CD4-positive, alpha-beta T cell treated with Interleukin-4 for 4 hours (primary cell): ENCODE data around the gene ID1.
"Not testable (repeated sequence)": the region's sequence is repeated elsewhere in the genome, so short reads cannot be mapped to it uniquely, and the experiment has no call there.

Source experiments
- DNase-seq: peaks from one replicate; pipeline ENCODE4 v3.0.0-alpha.2; 2020

ID1 gene

GRCh38 chr20:31573555-31574321 is 31.4 kb upstream of the ID1 start:
- no peak for DNase-seq

- DNase-seq, result not testable (repeated sequence)
These were observed 30.1 kb upstream of the ID1 start for GRCh38 chr20:31574986-31575385.

GRCh38 chr20:31576751-31577150 is 28.3 kb upstream of the ID1 start:
- no peak for DNase-seq

DNA sequence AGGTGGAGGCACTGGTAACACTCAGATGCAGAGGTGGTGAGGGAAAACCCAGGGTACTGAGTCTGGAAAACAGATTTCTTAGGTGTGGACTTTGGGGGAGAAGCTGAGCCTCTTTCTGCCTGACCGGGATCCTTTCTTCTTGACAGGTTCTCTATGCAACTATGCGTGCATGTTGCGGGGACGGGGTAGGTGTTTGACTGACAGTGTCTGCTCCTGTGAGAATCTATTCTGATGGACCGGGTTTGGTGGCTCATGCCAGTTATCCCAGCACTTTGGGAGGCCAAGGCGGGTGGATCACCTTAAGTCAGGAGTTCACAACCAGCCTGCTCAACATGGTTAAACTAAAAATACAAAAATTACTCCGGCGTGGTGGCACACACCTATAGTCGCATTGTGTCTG is 27.9 kb upstream of the ID1 start:
- DNase-seq, result no peak

DNA sequence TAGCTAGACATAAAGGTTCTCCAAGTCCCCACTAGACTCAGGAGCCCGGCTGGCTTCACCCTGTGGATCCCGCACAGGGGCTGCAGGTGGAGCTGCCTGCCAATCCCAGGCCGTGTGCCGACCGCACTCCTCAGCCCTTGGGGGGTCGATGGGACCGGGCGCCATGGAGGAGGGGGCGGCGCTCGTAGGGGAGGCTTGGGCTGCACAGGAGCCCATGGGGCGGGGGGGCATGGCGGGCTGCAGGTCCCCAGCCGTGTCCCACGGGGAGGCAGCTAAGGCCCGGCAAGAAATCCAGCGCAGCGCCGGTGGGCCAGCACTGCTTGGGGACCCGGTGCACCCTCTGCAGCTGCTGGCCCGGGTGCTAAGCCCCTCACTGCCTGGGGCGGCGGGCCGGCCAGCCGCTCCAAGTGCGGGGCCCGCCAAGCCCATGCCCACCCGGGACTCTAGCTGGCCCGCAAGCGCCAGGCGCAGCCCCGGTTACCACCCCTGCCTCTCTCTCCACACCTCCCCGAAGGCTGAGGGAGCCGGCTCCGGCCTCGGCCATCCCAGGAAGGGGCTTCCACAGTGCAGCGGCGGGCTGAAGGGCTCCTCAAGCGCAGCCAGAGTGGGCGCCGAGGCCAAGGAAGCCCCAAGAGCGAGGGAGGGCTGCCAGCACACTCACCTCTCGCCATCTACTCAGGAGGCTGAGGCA is 26.5 kb upstream of the ID1 start:
- no peak for DNase-seq

- no peak for DNase-seq
These were observed 25.8 kb upstream of the ID1 start for GRCh38 chr20:31579245-31579644.

DNA sequence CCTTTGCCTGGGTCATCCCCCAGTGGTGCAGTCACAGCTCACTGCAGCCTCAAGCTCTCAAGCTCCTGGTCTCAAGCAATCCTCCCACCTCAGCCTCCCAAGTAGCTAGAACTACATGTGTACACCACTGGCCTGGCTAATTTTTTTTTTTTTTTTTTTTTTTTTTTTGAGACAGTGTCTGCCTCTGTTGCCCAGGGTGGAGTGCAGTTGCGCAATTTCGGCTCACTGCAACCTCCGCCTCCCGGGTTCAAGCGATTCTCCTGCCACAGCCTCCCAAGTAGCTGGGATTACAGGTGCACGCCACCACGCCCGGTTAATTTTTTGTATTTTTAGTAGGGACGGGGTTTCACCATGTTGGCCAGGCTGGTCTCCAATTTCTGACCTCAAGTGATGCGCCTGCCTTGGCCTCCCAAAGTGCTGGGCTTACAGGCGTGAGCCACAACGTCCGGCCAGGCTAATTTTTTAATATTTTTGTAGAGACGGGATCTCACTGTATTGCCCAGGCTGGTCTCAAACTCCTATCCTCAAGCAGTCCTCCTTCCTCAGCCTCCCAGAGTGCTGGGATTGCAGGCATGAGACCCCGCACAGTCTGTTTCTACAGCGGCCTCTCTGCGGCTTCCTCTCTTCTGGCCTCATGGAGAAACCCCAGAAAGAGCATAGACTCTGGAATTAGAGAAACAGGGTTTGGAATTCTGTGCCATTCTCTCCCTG is 25.0 kb upstream of the ID1 start:
- DNase-seq, result not testable (repeated sequence)

- DNase-seq, result no peak
These were observed 24.4 kb upstream of the ID1 start for GRCh38 chr20:31580706-31581105.

DNA sequence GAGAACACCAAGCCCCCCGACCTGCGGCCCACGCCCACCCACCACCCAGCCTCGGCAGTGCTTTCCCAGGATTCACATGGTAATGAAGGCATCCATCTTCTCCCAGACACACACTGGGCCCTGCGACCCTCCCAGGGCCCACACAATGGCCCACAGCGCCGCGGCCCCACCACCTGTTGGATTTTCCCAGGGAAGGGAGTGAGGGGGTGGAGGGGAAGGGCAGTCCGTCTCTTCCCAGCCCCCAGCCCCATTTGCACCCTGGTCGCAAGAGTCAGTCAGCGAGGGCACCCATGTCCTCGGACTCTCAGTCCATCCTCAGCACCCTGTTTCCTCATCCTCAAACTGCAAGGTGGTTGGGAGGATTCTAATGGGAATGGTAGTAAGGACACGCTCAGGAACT is 23.7 kb upstream of the ID1 start:
- DNase-seq, result no peak

DNA sequence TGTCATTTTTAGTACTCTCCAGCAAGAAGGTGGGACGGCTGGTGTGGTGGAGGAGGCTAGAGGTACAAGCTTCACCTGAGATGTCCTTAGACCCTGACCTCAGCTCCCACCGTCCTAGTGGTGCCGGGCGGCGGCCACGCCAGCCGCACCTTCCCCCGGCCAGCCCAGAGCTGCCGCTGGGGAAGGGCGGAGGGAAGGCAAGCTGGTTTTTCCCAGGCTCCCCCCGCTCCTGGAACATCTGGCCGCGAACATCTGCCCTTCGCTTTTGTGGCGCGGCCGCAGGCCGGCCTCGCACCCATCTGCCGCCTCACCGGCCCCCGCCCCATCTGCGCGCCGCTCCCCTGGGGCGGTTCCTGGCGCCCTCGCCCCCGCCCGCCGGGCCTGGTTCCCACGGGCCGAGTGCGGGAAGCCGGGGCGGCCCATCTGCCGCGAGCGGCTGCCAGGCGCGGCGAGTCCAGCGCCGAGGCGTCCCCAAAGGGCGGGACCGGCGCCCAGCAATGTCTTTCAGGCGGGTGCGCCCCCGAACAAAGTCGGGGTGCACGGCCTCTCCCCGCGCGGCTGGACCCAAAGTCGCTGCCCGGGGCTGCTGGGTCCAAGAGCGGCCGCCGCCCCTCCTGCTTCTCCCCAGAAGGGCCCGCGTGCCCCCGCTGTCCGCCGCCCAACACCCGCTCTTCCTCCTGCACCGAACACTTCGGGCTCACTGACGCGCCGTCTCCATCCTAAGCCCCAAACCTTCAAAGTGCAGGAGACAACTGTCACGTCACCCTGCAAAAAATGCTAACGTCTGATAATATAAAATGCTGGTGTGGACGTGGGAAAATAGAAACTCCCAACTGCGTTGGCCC is 17.3 kb upstream of the ID1 start:
- no peak for DNase-seq

DNA sequence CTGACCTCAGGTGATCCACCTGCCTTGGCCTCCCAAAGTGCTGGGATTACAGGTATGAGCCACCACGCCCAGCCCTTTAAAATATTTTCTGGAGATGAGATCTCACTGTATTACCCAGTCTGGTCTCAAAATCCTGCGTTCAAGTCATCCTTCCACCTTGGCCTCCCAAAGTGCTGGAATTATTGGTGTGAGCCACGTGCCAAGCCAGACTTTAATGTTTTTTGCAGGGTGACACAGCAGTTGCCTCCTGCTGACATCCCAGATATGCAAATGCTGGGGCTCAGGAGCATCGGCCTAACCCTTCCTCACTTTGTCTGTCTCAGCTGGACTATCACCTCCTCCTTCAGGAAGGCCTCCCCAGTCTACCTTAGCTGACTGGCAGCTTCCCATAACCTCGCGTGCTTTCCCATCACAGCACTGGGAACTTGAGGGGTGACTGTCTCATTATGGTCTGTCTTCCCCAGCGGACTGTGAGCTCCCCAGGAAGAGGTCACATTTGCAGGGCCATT is 14.3 kb upstream of the ID1 start:
- DNase-seq, result no peak

- no peak for DNase-seq
These were observed 11.7 kb upstream of the ID1 start for GRCh38 chr20:31593221-31594001.

GRCh38 chr20:31594002-31594557 is 11.0 kb upstream of the ID1 start:
- no peak for DNase-seq

DNA sequence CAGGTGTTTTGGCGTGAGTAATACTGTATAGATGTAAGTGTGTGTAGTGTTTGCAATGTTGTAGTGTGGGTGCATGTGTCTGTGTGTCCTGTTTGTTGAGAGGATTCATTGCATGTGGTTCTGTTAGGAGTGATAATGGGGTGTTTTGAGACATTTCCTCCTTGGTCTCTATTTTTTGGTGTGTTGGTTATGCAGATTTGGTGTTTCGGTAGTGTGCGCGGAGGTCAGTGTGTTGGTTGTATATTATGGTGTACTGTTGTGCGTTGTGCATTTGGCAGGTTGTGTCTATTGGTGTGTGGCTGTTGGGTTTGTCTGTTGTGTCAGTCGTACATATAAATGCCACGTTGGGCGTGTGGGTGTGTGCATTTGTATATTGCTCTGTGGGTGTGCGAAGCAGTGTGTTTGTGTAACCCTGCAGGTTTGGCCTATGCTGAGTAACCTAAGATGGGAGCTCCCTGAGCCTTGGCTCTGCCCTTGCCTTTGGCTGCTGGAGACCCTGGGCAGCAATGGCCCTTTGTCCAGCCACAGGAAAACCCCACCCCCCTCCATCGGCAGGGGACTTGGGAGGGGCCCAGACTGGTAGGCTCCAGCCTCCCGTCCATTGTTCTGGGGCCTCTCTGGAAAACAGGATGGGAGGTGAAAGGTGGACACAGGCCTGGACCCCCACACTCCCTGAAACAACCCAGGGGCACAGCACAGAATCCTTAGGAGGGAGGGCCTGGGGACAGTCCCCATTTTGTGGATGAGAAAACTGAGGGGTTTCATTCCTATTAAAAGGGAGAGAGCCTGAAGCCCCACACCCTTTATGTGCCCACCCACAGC is 10.3 kb upstream of the ID1 start:
- DNase-seq, result no peak

DNA sequence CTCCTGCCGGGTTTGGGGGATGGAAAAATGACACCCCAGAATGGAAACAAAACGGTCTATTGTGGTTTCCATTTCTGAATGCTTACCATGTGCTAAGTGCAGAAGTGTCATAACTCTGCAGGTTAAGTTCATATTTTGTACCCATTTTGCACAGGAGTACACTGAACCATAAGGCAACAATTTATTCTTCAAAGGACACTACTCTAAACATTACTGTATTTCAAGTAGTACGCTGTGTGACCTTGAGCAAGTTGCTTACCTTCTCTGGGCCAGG is 9.8 kb upstream of the ID1 start:
- no peak for DNase-seq

- DNase-seq, result no peak
These were observed 9.3 kb upstream of the ID1 start for GRCh38 chr20:31595654-31596411.

DNA sequence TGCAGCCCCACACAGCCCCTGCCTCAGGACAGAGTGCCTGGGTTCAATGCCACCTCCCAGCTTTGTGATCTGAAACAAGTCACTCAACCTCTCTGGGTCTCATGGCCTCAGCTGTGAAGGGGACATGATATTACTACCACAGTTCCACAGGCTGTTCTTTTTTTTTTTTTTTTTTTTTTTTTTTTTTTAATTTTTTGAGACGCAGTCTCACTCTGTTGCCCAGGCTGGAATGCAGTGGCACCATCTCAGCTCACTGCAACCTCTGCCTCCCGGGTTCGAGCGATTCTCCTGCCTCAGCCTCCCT is 8.7 kb upstream of the ID1 start:
- not testable (repeated sequence) for DNase-seq

DNA sequence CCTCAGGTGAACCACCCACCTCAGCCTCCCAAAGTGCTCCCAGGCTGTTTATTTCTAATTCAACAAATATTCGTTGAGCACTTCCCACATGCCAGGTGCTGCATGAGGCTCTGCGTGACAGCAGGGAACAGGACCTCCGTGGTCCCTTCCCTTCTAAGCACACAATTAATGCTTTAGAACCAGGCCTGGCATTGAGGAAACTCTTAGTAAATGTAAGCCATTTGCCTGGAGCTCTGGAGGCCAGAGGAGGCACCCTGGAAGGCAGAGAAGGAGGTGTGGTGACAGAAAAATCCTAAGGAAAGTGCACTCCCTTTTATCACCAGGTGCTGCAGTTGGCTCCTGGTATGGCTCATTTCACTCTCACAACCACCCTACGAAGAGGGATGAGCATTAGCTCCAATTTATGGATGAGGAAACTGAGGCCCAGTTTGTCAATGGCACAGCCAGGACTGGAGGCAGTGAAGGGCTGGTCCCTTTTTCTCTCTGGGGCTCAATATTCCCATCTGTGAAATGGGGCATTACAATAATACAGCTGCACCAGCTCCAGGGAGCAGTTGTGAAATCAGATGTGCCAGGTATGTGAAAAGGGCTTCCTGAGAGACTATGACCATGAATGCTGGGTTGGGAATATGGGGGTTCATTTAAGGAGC is 8.1 kb upstream of the ID1 start:
- DNase-seq, result no peak

- DNase-seq, result no peak
These were observed 7.6 kb upstream of the ID1 start for GRCh38 chr20:31597481-31597855.

DNA sequence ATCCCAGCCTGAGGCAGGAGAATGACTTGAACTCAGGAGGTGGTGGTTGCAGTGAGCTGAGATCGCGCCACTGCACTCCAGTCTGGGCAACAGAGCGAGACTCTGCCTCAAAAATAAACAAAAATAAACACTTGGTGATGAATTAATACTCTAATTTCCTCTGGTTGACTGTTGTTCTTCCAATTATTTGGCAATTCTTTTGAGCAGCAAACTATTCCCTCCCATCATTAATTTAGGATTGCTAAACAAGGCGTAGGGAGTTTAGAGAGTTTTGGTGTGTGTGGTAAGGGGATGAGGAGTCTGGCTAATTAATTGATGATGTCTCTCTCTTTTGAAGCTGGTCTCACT is 2.7 kb upstream of the ID1 start:
- no peak for DNase-seq
